ENCODE measurements around the gene RNF19B.

DNA sequence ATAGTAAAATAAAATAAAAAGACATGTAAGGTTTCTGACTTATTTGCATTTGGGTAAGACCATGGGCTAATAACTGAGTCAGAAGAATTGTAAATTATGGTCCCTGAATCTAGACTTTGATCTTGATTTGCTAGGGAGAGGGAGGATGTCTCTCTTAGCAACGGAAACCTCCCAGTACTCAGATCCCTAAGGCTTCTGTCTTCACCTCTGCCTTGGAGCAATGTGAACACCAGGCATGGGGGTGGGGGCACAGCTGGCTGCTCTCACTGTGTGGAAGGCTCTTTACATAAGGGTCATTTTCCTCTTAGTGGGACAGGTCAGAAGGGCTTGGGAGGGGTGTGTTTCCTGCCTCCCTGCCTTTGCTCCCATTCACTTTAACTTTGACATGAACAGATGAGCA lies 46.4 kb downstream of the RNF19B start:
- TF ChIP-seq, protein P1, sequence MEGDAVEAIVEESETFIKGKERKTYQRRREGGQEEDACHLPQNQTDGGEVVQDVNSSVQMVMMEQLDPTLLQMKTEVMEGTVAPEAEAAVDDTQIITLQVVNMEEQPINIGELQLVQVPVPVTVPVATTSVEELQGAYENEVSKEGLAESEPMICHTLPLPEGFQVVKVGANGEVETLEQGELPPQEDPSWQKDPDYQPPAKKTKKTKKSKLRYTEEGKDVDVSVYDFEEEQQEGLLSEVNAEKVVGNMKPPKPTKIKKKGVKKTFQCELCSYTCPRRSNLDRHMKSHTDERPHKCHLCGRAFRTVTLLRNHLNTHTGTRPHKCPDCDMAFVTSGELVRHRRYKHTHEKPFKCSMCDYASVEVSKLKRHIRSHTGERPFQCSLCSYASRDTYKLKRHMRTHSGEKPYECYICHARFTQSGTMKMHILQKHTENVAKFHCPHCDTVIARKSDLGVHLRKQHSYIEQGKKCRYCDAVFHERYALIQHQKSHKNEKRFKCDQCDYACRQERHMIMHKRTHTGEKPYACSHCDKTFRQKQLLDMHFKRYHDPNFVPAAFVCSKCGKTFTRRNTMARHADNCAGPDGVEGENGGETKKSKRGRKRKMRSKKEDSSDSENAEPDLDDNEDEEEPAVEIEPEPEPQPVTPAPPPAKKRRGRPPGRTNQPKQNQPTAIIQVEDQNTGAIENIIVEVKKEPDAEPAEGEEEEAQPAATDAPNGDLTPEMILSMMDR (conservative IDR thresholded peaks at IDR 0.05 in 1 of 2, IDR thresholded peaks at IDR 0.05 in 1 of 2; ENCODE audit: extremely low read depth in 1 of 2, insufficient read depth in 1 of 2, low read depth in 1 of 2, low read length in 2 of 2), result no peak
- no peak for TF ChIP-seq EZH2 (IDR thresholded peaks at IDR 0.05; ENCODE audit: borderline replicate concordance, low read length)
